Measurements from ENCODE around the gene PRR20B.
"Not testable (repeated sequence)": the region's sequence is repeated elsewhere in the genome, so short reads cannot be mapped to it uniquely, and the experiment has no call there.

DNA sequence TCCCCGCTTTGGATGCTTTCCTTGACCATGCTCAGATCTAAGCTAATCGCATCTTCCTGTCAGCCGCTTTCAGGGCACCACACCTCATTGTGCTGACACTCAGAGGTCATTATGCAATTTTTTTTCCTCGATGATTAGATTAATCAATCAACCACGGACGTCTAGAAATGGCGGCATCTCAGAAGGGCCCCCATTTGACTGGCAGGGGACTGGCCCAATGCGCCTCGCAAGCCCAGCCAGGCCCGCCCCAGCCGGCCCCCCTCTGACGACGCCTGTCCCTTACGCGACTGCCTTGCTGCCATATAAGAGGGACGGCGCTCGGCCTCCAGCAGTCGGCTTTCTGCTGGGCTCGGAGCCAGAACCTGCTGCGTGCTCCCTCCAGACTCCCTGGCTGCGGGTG, at the start of gene PRR20B:
- TF ChIP-seq, protein P1, sequence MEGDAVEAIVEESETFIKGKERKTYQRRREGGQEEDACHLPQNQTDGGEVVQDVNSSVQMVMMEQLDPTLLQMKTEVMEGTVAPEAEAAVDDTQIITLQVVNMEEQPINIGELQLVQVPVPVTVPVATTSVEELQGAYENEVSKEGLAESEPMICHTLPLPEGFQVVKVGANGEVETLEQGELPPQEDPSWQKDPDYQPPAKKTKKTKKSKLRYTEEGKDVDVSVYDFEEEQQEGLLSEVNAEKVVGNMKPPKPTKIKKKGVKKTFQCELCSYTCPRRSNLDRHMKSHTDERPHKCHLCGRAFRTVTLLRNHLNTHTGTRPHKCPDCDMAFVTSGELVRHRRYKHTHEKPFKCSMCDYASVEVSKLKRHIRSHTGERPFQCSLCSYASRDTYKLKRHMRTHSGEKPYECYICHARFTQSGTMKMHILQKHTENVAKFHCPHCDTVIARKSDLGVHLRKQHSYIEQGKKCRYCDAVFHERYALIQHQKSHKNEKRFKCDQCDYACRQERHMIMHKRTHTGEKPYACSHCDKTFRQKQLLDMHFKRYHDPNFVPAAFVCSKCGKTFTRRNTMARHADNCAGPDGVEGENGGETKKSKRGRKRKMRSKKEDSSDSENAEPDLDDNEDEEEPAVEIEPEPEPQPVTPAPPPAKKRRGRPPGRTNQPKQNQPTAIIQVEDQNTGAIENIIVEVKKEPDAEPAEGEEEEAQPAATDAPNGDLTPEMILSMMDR (IDR thresholded peaks at IDR 0.05) = not testable (repeated sequence)
- not testable (repeated sequence) for TF ChIP-seq POLR2A (IDR thresholded peaks at IDR 0.05)

Measured in testis (tissue), 2 donors.